Measurements from ENCODE around the gene PPP2R1B. TPM values are rescaled to one million over a fixed set of nuclear protein-coding genes. Genes with fewer than 3 reads are reported as not detected.
"Not testable (repeated sequence)": the region's sequence is repeated elsewhere in the genome, so short reads cannot be mapped to it uniquely, and the experiment has no call there.

The PPP2R1B gene
- polyA plus RNA-seq, 1 donor from 2014 or later = 10.4 TPM

DNA sequence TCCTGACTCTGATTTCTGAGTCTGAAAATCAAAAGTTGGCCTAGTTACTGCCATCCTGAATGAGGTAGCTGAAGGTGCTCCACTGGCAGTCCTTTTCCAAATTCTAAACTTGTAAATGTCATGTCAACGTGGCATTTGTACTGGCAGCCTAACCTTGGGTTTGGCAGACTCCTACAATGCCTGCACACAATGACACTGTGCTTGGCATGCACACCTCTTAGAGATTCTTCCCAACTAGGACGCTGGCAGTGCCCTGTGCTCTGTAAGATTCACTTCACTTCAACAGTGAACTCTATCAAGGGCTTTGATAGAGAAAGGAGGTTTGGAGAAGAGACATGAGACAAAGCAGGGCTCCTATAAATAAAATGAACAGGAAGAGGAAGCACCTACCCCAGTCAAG, 21.9 kb upstream of the PPP2R1B start:
- no peak overlapping the region for H3K27ac ChIP-seq (ENCODE audit: low read length)
- no peaks in the 10 kb centered on the region for H4K20me1 ChIP-seq (ENCODE audit: insufficient read depth)
- no peaks in the 10 kb centered on the region for H3K36me3 ChIP-seq (ENCODE audit: insufficient read depth, low read length)
- H3F3A ChIP-seq (ENCODE audit: insufficient read depth, low read length, poor library complexity, severe bottlenecking) = no peaks in the 10 kb centered on the region
- H3K4me2 ChIP-seq (ENCODE audit: low read length) = no peak overlapping the region
- no peak overlapping the region for H2AFZ ChIP-seq (ENCODE audit: low read depth, low read length)
- no peaks in the 10 kb centered on the region for H3K79me2 ChIP-seq (replicated peaks; ENCODE audit: insufficient read depth, low read length)
- H3K9ac ChIP-seq (ENCODE audit: low read length) = no peak overlapping the region
- no peaks in the 10 kb centered on the region for H3K9me3 ChIP-seq (ENCODE audit: low read length)
- no peaks in the 10 kb centered on the region for H3K9me2 ChIP-seq (ENCODE audit: insufficient read depth, low read length)
- TF ChIP-seq EZH2 (IDR thresholded peaks at IDR 0.05; ENCODE audit: borderline replicate concordance, insufficient read depth, low read length, poor library complexity, severe bottlenecking) = no peak
- H3K4me3 ChIP-seq (ENCODE audit: low read length) = no peak overlapping the region
- no peaks in the 10 kb centered on the region for H3K27me3 ChIP-seq (ENCODE audit: insufficient read depth, low read depth, low read length)

DNA sequence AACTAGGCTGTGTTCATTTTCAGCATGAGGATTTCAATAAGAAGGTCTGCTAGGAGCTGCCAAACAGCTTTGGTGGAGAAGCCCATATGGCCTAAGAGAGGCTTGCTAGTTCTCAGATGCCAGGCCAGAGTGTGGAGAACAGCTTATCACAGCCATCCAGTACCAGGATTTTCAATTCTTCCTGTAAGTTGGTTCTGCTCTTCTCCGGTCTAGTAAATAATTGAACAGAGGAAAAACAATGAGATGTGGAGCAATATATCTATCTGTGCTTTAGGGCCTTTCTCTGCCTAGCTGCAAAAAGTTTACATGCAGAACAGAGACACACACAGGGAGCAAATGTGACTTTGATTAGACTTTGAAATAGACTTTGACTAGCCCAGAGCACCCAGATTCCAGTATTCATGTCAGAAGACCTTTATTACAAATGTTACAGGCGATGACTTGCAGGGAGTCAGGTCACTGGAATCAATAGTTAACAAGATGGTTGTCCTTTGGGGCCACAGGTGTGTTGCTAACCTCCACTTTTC, 19.8 kb upstream of the PPP2R1B start:
- H3K9ac ChIP-seq (ENCODE audit: low read length) = no peak overlapping the region

DNA sequence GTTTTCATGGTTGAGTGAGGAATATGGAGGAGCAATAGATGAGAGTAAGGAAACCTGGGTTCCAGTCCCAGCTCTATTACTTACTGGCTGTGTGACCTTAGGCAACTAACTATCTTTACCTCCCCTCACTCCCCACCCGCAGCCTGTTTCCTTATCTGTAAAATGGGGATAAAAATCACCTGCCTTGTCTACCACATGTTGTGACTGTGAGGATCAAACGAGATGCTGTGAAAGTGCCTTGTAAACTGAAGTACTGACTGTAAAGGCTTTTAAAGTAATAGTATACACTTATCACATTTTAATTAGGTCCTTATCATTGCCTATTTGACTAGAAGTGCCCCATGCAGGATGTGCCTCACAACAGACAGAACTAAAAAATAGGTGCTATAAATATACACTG, 18.9 kb upstream of the PPP2R1B start:
- H4K20me1 ChIP-seq (ENCODE audit: insufficient read depth) = no peaks in the 10 kb centered on the region
- TF ChIP-seq, protein P1, sequence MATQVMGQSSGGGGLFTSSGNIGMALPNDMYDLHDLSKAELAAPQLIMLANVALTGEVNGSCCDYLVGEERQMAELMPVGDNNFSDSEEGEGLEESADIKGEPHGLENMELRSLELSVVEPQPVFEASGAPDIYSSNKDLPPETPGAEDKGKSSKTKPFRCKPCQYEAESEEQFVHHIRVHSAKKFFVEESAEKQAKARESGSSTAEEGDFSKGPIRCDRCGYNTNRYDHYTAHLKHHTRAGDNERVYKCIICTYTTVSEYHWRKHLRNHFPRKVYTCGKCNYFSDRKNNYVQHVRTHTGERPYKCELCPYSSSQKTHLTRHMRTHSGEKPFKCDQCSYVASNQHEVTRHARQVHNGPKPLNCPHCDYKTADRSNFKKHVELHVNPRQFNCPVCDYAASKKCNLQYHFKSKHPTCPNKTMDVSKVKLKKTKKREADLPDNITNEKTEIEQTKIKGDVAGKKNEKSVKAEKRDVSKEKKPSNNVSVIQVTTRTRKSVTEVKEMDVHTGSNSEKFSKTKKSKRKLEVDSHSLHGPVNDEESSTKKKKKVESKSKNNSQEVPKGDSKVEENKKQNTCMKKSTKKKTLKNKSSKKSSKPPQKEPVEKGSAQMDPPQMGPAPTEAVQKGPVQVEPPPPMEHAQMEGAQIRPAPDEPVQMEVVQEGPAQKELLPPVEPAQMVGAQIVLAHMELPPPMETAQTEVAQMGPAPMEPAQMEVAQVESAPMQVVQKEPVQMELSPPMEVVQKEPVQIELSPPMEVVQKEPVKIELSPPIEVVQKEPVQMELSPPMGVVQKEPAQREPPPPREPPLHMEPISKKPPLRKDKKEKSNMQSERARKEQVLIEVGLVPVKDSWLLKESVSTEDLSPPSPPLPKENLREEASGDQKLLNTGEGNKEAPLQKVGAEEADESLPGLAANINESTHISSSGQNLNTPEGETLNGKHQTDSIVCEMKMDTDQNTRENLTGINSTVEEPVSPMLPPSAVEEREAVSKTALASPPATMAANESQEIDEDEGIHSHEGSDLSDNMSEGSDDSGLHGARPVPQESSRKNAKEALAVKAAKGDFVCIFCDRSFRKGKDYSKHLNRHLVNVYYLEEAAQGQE (IDR thresholded peaks at IDR 0.05; ENCODE audit: borderline replicate concordance) = no peak
- TF ChIP-seq MXI1 (conservative IDR thresholded peaks at IDR 0.05; ENCODE audit: poor library complexity, severe bottlenecking) = no peak
- no peak for TF ChIP-seq EP300 (conservative IDR thresholded peaks at IDR 0.05; ENCODE audit: poor library complexity, severe bottlenecking)
- TF ChIP-seq, protein P2, sequence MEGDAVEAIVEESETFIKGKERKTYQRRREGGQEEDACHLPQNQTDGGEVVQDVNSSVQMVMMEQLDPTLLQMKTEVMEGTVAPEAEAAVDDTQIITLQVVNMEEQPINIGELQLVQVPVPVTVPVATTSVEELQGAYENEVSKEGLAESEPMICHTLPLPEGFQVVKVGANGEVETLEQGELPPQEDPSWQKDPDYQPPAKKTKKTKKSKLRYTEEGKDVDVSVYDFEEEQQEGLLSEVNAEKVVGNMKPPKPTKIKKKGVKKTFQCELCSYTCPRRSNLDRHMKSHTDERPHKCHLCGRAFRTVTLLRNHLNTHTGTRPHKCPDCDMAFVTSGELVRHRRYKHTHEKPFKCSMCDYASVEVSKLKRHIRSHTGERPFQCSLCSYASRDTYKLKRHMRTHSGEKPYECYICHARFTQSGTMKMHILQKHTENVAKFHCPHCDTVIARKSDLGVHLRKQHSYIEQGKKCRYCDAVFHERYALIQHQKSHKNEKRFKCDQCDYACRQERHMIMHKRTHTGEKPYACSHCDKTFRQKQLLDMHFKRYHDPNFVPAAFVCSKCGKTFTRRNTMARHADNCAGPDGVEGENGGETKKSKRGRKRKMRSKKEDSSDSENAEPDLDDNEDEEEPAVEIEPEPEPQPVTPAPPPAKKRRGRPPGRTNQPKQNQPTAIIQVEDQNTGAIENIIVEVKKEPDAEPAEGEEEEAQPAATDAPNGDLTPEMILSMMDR (IDR thresholded peaks at IDR 0.05; ENCODE audit: poor library complexity, severe bottlenecking) = no peak
- TF ChIP-seq SMC3 (conservative IDR thresholded peaks at IDR 0.05; ENCODE audit: poor library complexity) = no peak
- TF ChIP-seq POLR2AphosphoS5 (IDR thresholded peaks at IDR 0.05) = no peak
- TF ChIP-seq TAF1 (IDR thresholded peaks at IDR 0.05; ENCODE audit: low read depth) = no peak
- TF ChIP-seq EZH2 (IDR thresholded peaks at IDR 0.05; ENCODE audit: borderline replicate concordance, insufficient read depth, low read length, poor library complexity, severe bottlenecking) = no peak
- TF ChIP-seq RAD21 (conservative IDR thresholded peaks at IDR 0.05) = no peak
- no peaks in the 10 kb centered on the region for H3K79me2 ChIP-seq (replicated peaks; ENCODE audit: insufficient read depth, low read length)
- no peaks in the 10 kb centered on the region for H3K36me3 ChIP-seq (ENCODE audit: insufficient read depth, low read length)
- no peaks in the 10 kb centered on the region for H3K27me3 ChIP-seq (ENCODE audit: insufficient read depth, low read depth, low read length)
- no peaks in the 10 kb centered on the region for H3K9me3 ChIP-seq (ENCODE audit: low read length)
- no peak overlapping the region for H3K4me3 ChIP-seq (ENCODE audit: low read length)
- no peaks in the 10 kb centered on the region for H3F3A ChIP-seq (ENCODE audit: insufficient read depth, low read length, poor library complexity, severe bottlenecking)
- no peak overlapping the region for H3K27ac ChIP-seq (ENCODE audit: low read length)
- no peak overlapping the region for H3K4me2 ChIP-seq (ENCODE audit: low read length)
- no peak overlapping the region for H2AFZ ChIP-seq (ENCODE audit: low read depth, low read length)
- no peaks in the 10 kb centered on the region for H3K9me2 ChIP-seq (ENCODE audit: insufficient read depth, low read length)
- no peak overlapping the region for H3K9ac ChIP-seq (ENCODE audit: low read length)

More for the DNA sequence above, 19.8 kb upstream of the PPP2R1B start:
- Histone ChIP-seq H3K36me3 (ENCODE audit: insufficient read depth, low read length) (no peaks in the 10 kb centered on the region), H2AFZ (ENCODE audit: low read depth, low read length) (no peak overlapping the region), H3K9me3 (ENCODE audit: low read length) (no peaks in the 10 kb centered on the region), H3K79me2 (replicated peaks; ENCODE audit: insufficient read depth, low read length) (no peaks in the 10 kb centered on the region), H3K4me3 (ENCODE audit: low read length) (no peak overlapping the region), H3K27ac (ENCODE audit: low read length) (no peak overlapping the region), H4K20me1 (ENCODE audit: insufficient read depth) (no peaks in the 10 kb centered on the region), H3K9me2 (ENCODE audit: insufficient read depth, low read length) (no peaks in the 10 kb centered on the region), H3K27me3 (ENCODE audit: insufficient read depth, low read depth, low read length) (no peaks in the 10 kb centered on the region), H3F3A (ENCODE audit: insufficient read depth, low read length, poor library complexity, severe bottlenecking) (no peaks in the 10 kb centered on the region), H3K4me2 (ENCODE audit: low read length) (no peak overlapping the region)
- TF ChIP-seq RAD21 (conservative IDR thresholded peaks at IDR 0.05) = no peak
- TF ChIP-seq, protein P1 (IDR thresholded peaks at IDR 0.05; ENCODE audit: borderline replicate concordance) = no peak
- TF ChIP-seq MXI1 (conservative IDR thresholded peaks at IDR 0.05; ENCODE audit: poor library complexity, severe bottlenecking) = no peak

DNA sequence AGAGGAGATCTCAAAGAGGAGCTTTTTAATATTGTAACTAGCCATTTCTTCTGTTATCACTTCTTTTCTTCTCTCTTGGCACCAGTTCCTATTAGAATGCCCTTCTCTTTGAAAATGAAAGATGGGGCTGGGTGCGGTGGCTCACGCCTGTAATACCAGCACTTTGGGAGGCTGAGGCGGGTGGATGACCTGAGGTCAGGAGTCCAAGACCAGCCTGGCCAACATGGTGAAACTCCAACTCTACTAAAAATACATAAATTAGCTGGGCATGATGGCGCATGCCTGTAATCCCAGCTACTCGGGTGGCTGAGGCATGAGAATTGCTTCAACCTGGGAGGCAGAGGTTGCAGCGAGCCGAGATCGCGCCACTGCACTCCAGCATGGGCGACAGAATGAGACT, 18.1 kb upstream of the PPP2R1B start:
- H3K79me2 ChIP-seq (replicated peaks; ENCODE audit: insufficient read depth, low read length); H3K4me2 ChIP-seq (ENCODE audit: low read length); H3K27ac ChIP-seq (ENCODE audit: low read length); H4K20me1 ChIP-seq (ENCODE audit: insufficient read depth); H3K4me3 ChIP-seq (ENCODE audit: low read length); H3K27me3 ChIP-seq (ENCODE audit: insufficient read depth, low read depth, low read length); H3K9ac ChIP-seq (ENCODE audit: low read length); H3K9me2 ChIP-seq (ENCODE audit: insufficient read depth, low read length); H2AFZ ChIP-seq (ENCODE audit: low read depth, low read length); H3K9me3 ChIP-seq (ENCODE audit: low read length); H3F3A ChIP-seq (ENCODE audit: insufficient read depth, low read length, poor library complexity, severe bottlenecking); H3K36me3 ChIP-seq (ENCODE audit: insufficient read depth, low read length): not testable (repeated sequence)

Data from neural cell (in vitro differentiated cells).